H1 (cell line): ENCODE data around the gene KCNK4. TPM values are rescaled to one million over a fixed set of nuclear protein-coding genes. Genes with fewer than 3 reads are reported as not detected.

ENCODE experiments used
- CTCF ChIA-PET: fragments of 300-600 bp; sonication (Branson Sonifier 250); formaldehyde crosslinking; loops from one replicate; lab custom pipeline; 2021; ENCODE audit not compliant: partially characterized antibody; lab: Charles Lee
- POLR2A ChIA-PET: fragments of 300-600 bp; sonication (Branson Sonifier 250); formaldehyde crosslinking; loops from one replicate; lab custom pipeline; 2021; ENCODE audit warnings: inconsistent platforms; ENCODE audit not compliant: partially characterized antibody; lab: Charles Lee
- DNase-seq, 2 experiments: peaks; one replicate each; pipeline versions ENCODE4 v3.0.0 to v3.0.0-alpha.2; 2010 to 2022; ENCODE audit warnings: low spot score in 2 of 2, low read depth in 1 of 2, mixed read lengths in 1 of 2
- FAIRE-seq: peaks from 2 replicates; lab custom pipeline; 2011; peaks lifted over from hg19 to GRCh38; lab: Jason Lieb, UNC
- H2AFZ ChIP-seq: 2 replicates; pipeline ENCODE4 v1.8.1; 2012; ENCODE audit warnings: low read length, inconsistent platforms
- H2AK5ac ChIP-seq: 2 replicates; pipeline ENCODE4 v1.6.1; 2013; ENCODE audit warnings: low read depth, low read length
- H2BK120ac ChIP-seq: replicated peaks from 2 replicates; pipeline ENCODE3; 2013; ENCODE audit warnings: low read depth, low read length, inconsistent platforms
- H2BK12ac ChIP-seq: 2 replicates; pipeline ENCODE4 v1.6.1; 2013; ENCODE audit warnings: low read depth, low read length
- H2BK15ac ChIP-seq: 2 replicates; pipeline ENCODE4 v1.6.1; 2013; ENCODE audit warnings: low read length
- H2BK20ac ChIP-seq: 2 replicates; pipeline ENCODE4 v1.6.1; 2013; ENCODE audit warnings: low read length
- H2BK5ac ChIP-seq: 2 replicates; pipeline ENCODE4 v1.6.1; 2013; ENCODE audit warnings: low read depth, low read length
- H3K14ac ChIP-seq: 2 replicates; pipeline ENCODE4 v1.6.1; 2013; ENCODE audit warnings: inconsistent platforms; ENCODE audit not compliant: insufficient read length
- H3K18ac ChIP-seq: 2 replicates; pipeline ENCODE4 v1.6.1; 2013; ENCODE audit warnings: low read length; ENCODE audit errors: extremely low read depth
- H3K23ac ChIP-seq: 2 replicates; pipeline ENCODE4 v1.6.1; 2013; ENCODE audit warnings: inconsistent platforms; ENCODE audit not compliant: insufficient read length
- H3K23me2 ChIP-seq: 2 replicates; pipeline ENCODE4 v1.6.1; 2013; ENCODE audit warnings: low read depth, low read length
- H3K27ac ChIP-seq: 2 replicates; pipeline ENCODE4 v1.6.1; 2011; ENCODE audit warnings: low read depth, low read length, inconsistent platforms
- H3K27me3 ChIP-seq, 4 experiments: replicated peaks in 1 of 4; 1 replicate in 1 of 4; 2 replicates in 3 of 4; pipeline versions ENCODE4 v1.6.1 to v1.8.1; 2011 to 2013; ENCODE audit warnings: low read length in 3 of 4, mild to moderate bottlenecking in 3 of 4, inconsistent platforms in 2 of 4, mixed read lengths in 2 of 4, moderate library complexity in 1 of 4; ENCODE audit not compliant: control insufficient read depth in 3 of 4, insufficient read depth in 3 of 4; ENCODE audit errors: extremely low read depth in 1 of 4
- H3K36me3 ChIP-seq, 4 experiments: 2 replicates each; pipeline versions ENCODE4 v1.6.1 to v1.8.1; 2011 to 2013; ENCODE audit warnings: mild to moderate bottlenecking in 4 of 4, low read length in 3 of 4, moderate library complexity in 2 of 4, control low read depth in 1 of 4, inconsistent platforms in 1 of 4; ENCODE audit not compliant: insufficient read depth in 4 of 4, control insufficient read depth in 2 of 4
- H3K4ac ChIP-seq: replicated peaks from 2 replicates; pipeline ENCODE3; 2013; ENCODE audit warnings: low read length, low read depth, mixed read lengths, inconsistent platforms; ENCODE audit not compliant: insufficient read length
- H3K4me1 ChIP-seq, 4 experiments: replicated peaks in 1 of 4; 1 replicate in 1 of 4; 2 replicates in 3 of 4; pipeline versions ENCODE4 v1.6.1 to v1.8.1; 2011 to 2013; ENCODE audit warnings: low read length in 3 of 4, inconsistent platforms in 2 of 4, mixed read lengths in 1 of 4; ENCODE audit not compliant: insufficient read depth in 4 of 4, control insufficient read depth in 3 of 4
- H3K4me2 ChIP-seq, 2 experiments: 2 replicates each; pipeline versions ENCODE4 v1.6.1 to v1.8.1; 2011 to 2013; ENCODE audit warnings: low read depth in 2 of 2, low read length in 2 of 2, control low read depth in 1 of 2, inconsistent platforms in 1 of 2, mild to moderate bottlenecking in 1 of 2; ENCODE audit not compliant: insufficient read depth in 1 of 2
- H3K4me3 ChIP-seq, 4 experiments: fragments of 200-600, 300-600 bp in 1 of 4; sonication (generic), shearing (Covaris generic), sonication (Bioruptor Twin) in 1 of 4; 2 replicates each; pipeline versions ENCODE4 v1.5.1 to v1.8.1; 2011 to 2016; ENCODE audit warnings: low read length in 4 of 4, low read depth in 3 of 4, control low read depth in 2 of 4, inconsistent platforms in 2 of 4, mild to moderate bottlenecking in 2 of 4, mixed read lengths in 1 of 4, moderate library complexity in 1 of 4; ENCODE audit not compliant: insufficient read depth in 2 of 4; ENCODE audit errors: extremely low read depth in 1 of 4
- H3K56ac ChIP-seq: replicated peaks from 2 replicates; pipeline ENCODE3; 2013; ENCODE audit warnings: low read depth, mild to moderate bottlenecking, mixed read lengths, low read length, inconsistent platforms; ENCODE audit not compliant: insufficient read length
- H3K79me1 ChIP-seq: 2 replicates; pipeline ENCODE4 v1.6.1; 2013; ENCODE audit warnings: low read depth, low read length, control low read depth
- H3K79me2 ChIP-seq, 2 experiments: 2 replicates each; pipeline versions ENCODE4 v1.6.1 to v1.8.1; 2012 to 2013; ENCODE audit warnings: low read length in 2 of 2, mild to moderate bottlenecking in 2 of 2, inconsistent platforms in 1 of 2; ENCODE audit not compliant: insufficient read depth in 2 of 2, control insufficient read depth in 1 of 2
- H3K9ac ChIP-seq, 4 experiments: replicated peaks in 1 of 4; 1 replicate in 1 of 4; 2 replicates in 3 of 4; pipeline versions ENCODE4 v1.6.1 to v1.8.1; 2011 to 2013; ENCODE audit warnings: low read depth in 3 of 4, low read length in 3 of 4, control low read depth in 2 of 4, mild to moderate bottlenecking in 2 of 4, moderate library complexity in 2 of 4, inconsistent platforms in 1 of 4; ENCODE audit errors: extremely low read depth in 1 of 4
- H3K9me3 ChIP-seq, 2 experiments: 2 replicates each; pipeline versions ENCODE4 v1.6.1 to v1.8.1; 2012 to 2013; ENCODE audit warnings: mild to moderate bottlenecking in 2 of 2, moderate library complexity in 2 of 2, control low read depth in 1 of 2, inconsistent platforms in 1 of 2, low read depth in 1 of 2, low read length in 1 of 2, mixed read lengths in 1 of 2; ENCODE audit not compliant: insufficient read depth in 2 of 2
- H4K20me1 ChIP-seq, 2 experiments: replicated peaks in 1 of 2; 2 replicates each; pipeline versions ENCODE3 to v1.8.1; 2011 to 2013; ENCODE audit warnings: inconsistent platforms in 2 of 2, low read length in 2 of 2, mild to moderate bottlenecking in 1 of 2; ENCODE audit not compliant: insufficient read depth in 2 of 2, control insufficient read depth in 1 of 2
- H4K5ac ChIP-seq: 2 replicates; pipeline ENCODE4 v1.6.1; 2013; ENCODE audit warnings: low read length, low read depth, mixed read lengths, inconsistent platforms; ENCODE audit not compliant: insufficient read length
- H4K8ac ChIP-seq: 2 replicates; pipeline ENCODE4 v1.8.0; 2013; ENCODE audit warnings: mild to moderate bottlenecking, moderate library complexity, low read length, inconsistent platforms; ENCODE audit not compliant: insufficient read depth; ENCODE audit errors: extremely low read depth
- H4K91ac ChIP-seq: replicated peaks from 2 replicates; pipeline ENCODE3; 2013; ENCODE audit warnings: low read length, mixed read lengths, inconsistent platforms; ENCODE audit not compliant: insufficient read length
- BCL11A ChIP-seq, 2 experiments: IDR thresholded peaks; one replicate each; pipeline ENCODE4 v1.6.1; 2011; ENCODE audit warnings: low read depth in 2 of 2, low read length in 2 of 2, mild to moderate bottlenecking in 2 of 2
- HDAC2 ChIP-seq, 2 experiments: fragments of 300-600 bp in 1 of 2; sonication (generic) in 1 of 2; IDR thresholded peaks; 2 replicates each; pipeline ENCODE4 v1.6.1; 2011 to 2012; ENCODE audit warnings: low read depth in 2 of 2, low read length in 2 of 2, mild to moderate bottlenecking in 2 of 2, moderate library complexity in 2 of 2, borderline replicate concordance in 1 of 2, inconsistent platforms in 1 of 2
- KDM5A ChIP-seq: fragments of 200-600 bp; IDR thresholded peaks from 2 replicates; pipeline ENCODE4 v1.7.1; 2012; ENCODE audit warnings: mild to moderate bottlenecking, low read length, inconsistent platforms, mixed read lengths
- MAX ChIP-seq: IDR thresholded peaks from 2 replicates; pipeline ENCODE4 v1.6.1; 2012; ENCODE audit warnings: inconsistent platforms
- NRF1 ChIP-seq: IDR thresholded peaks from 2 replicates; pipeline ENCODE4 v1.6.1; 2011; ENCODE audit warnings: mild to moderate bottlenecking, low read depth, low read length, improper control_type of control experiment
- PHF8 ChIP-seq: fragments of 200-600 bp; sonication (generic); conservative IDR thresholded peaks from 2 replicates; pipeline ENCODE4 v1.7.1; 2012; ENCODE audit warnings: low read depth, mild to moderate bottlenecking, inconsistent platforms, low read length, moderate library complexity
- POLR2A ChIP-seq, 2 experiments: IDR thresholded peaks; 1 replicate in 1 of 2; 2 replicates in 1 of 2; pipeline ENCODE4 v1.6.1; 2011; ENCODE audit warnings: low read depth in 2 of 2, low read length in 2 of 2, mild to moderate bottlenecking in 2 of 2; ENCODE audit errors: control extremely low read depth in 1 of 2
- POLR2AphosphoS5 ChIP-seq: IDR thresholded peaks from 2 replicates; pipeline ENCODE4 v1.6.1; 2011; ENCODE audit warnings: low read depth, low read length
- SIX5 ChIP-seq: IDR thresholded peaks from 2 replicates; pipeline ENCODE4 v1.6.1; 2011; ENCODE audit warnings: mild to moderate bottlenecking, low read depth, low read length
- WGBS, 2 experiments: shearing (Covaris generic) in 1 of 2; methylation state at CpG; one replicate each; pipeline versions ENCODE4 v1.1.6 to v1.1.7; 2013 to 2015; ENCODE audit warnings: low lambda C conversion rate in 2 of 2, mixed read lengths in 2 of 2, inconsistent platforms in 1 of 2, low coverage in 1 of 2, missing lambda C conversion rate in 1 of 2; ENCODE audit not compliant: insufficient replicate concordance in 2 of 2, insufficient coverage in 1 of 2, insufficient read length in 1 of 2; ENCODE audit errors: extremely low coverage in 1 of 2, missing lambda C conversion rate in 1 of 2; 5-methylcytosine and 5-hydroxymethylcytosine counted together
- polyA plus RNA-seq, 7 experiments: library from polyadenylated mRNA; depleted of rRNA in 3 of 7; stranded (reverse) in 5 of 7; unstranded in 2 of 7; fragments of >200 nt in 5 of 7; fragments of 200-250 nt in 2 of 7; gene quantifications; 1 replicate in 5 of 7; 2 replicates in 1 of 7; 4 replicates in 1 of 7; pipeline versions ENCODE4 v1.2.1 to v1.2.3, GENCODE V29; 2011 to 2013; ENCODE audit warnings: missing spikeins in 2 of 7, mixed read lengths in 2 of 7
- total RNA-seq: library from RNA; stranded (reverse); fragmentation: NEBNext Ultra II Directional; extraction: Animal tissue kit (Norgen Biotek cat#: 25700); gene quantifications from 2 replicates; pipeline ENCODE4 v1.2.1, GENCODE V29; 2021

The KCNK4 gene
- total and polyA plus RNA-seq, 2 of the 8 experiments (the other 6 are each of a cell fraction or from before 2014, with no cell fraction given), result 0.19 TPM; not detected in 1

GRCh38 chr11:64305691-64306562 is 14.8 kb downstream of the KCNK4 start:
- Histone ChIP-seq H3K23me2 (peaks cover 8% of the 10 kb centered on the region; the same call in 1 of the 2 replicates), H3K9me3 (no peaks in the 10 kb centered on the region), H4K20me1 (peaks cover 2 to 3% of the 10 kb centered on the region in 2 experiments), H3K36me3 (no peaks in the 10 kb centered on the region), H4K8ac (0 out of 2 replicates have a peak overlapping the region, but pooled peaks have one; percentile 7), H3K9ac (peak overlapping the region in 3 of 4 experiments; percentile 4 to 76 (median 55); a peak in 6 of 7 replicates), H3K56ac (peak overlapping the region; percentile 74), H2BK5ac (peak overlapping the region; percentile 97; the same call in 1 of the 2 replicates), H3K27ac (0 out of 2 replicates have a peak overlapping the region, but pooled peaks have one; percentile 46), H2BK12ac (peak overlapping the region; percentile 90; the same call in 1 of the 2 replicates), H3K14ac (no peak overlapping the region), H3K79me2 (peaks cover 0 to 19% of the 10 kb centered on the region in 2 experiments; a peak in 2 of 4 replicates), H3K18ac (peak overlapping the region; percentile 95), H3K79me1 (peaks cover 12% of the 10 kb centered on the region; the same call in 1 of the 2 replicates), H3K27me3 (peaks cover 0 to 16% (median 4%) of the 10 kb centered on the region in 4 experiments; a peak in 4 of 7 replicates), H3K4me3 (peak overlapping the region; percentile 62 to 93 (median 83)), H3K4me1 (peaks cover 3 to 14% (median 12%) of the 10 kb centered on the region in 4 experiments; a peak in 6 of 7 replicates), H2BK20ac (no peak overlapping the region), H2BK15ac (peak overlapping the region; percentile 88; the same call in 1 of the 2 replicates), H2AK5ac (peak overlapping the region; percentile 96; the same call in 1 of the 2 replicates), H2BK120ac (no peak overlapping the region), H3K4ac (peak overlapping the region; percentile 99), H3K23ac (no peak overlapping the region), H3K4me2 (peak overlapping the region; percentile 96 to 98), H4K91ac (peak overlapping the region; percentile 75), H4K5ac (peak overlapping the region; percentile 89), H2AFZ (0 out of 2 replicates have a peak overlapping the region, but pooled peaks have one; percentile 36)
- FAIRE-seq, result no peak
- peak in 1 of 2 experiments; percentile 87 for DNase-seq
- WGBS, 2 experiments, result 1% methylated on average over 35 of the region's 71 CpGs; no CpG with 5 or more reads in 1 of the 2 experiments
- CTCF ChIA-PET, result interaction anchor here (1.0 to 20.8 kb wide), 6 partner anchors 12 to 101 kb away, joined by 3 to 614 read pairs (median 28); partner anchors contain the start of genes CCDC88B, PPP1R14B, PRDX5 and TRMT112
- POLR2A ChIA-PET, result interaction anchor here (1.2 to 5.6 kb wide), 11 partner anchors 9 to 99 kb away, joined by 3 to 57 read pairs (median 6); partner anchors contain the start of genes BAD, FERMT3, GPR137 and PLCB3
- TF ChIP-seq HDAC2 (IDR thresholded peaks at IDR 0.05; ENCODE audit: borderline replicate concordance in 1 of 2, low read depth in 2 of 2, low read length in 2 of 2), result no peak
- 0 out of 3 replicates have a peak, but pooled peaks of 1 of the 2 experiments have one; percentile 37 for TF ChIP-seq POLR2A (IDR thresholded peaks at IDR 0.05; ENCODE audit: control extremely low read depth in 1 of 2, low read depth in 2 of 2, low read length in 2 of 2)
- 0 out of 2 replicates have a peak, but pooled peaks have one; percentile 38 for TF ChIP-seq POLR2AphosphoS5
- no peak for TF ChIP-seq SIX5
- no peak for TF ChIP-seq KDM5A
- TF ChIP-seq MAX, result peak; percentile 55; the same call in 1 of the 2 replicates
- TF ChIP-seq NRF1, result no peak
- TF ChIP-seq BCL11A (IDR thresholded peaks at IDR 0.05; ENCODE audit: low read depth in 2 of 2, low read length in 2 of 2), result no peak
- TF ChIP-seq PHF8, result peak; percentile 43
